Calu3 (cell line): Measurements from ENCODE around the gene SMIM5. TPM values are rescaled to one million over a fixed set of nuclear protein-coding genes. Genes with fewer than 3 reads are reported as not detected.

Experiments used
- BruUV-seq: library from RNA; stranded (reverse); fragments of 400-500 nt; replicated peaks from 2 replicates; lab custom pipeline; 2021; lab: Mats Ljungman, UMichigan
- CTCF ChIA-PET: fragments of 300-600 bp; sonication (Branson Sonifier 250); formaldehyde crosslinking; loops from one replicate; lab custom pipeline; 2022; ENCODE audit warnings: antibody characterized with exemption; lab: Charles Lee
- DNase-seq: peaks from one replicate; pipeline ENCODE4 v3.0.0; 2022
- H3K27ac Mint-ChIP-seq: one replicate; pipeline ENCODE4 v1.8.0; 2022; ENCODE audit warnings: mixed read lengths; ENCODE audit not compliant: unreplicated experiment
- H3K27me3 Mint-ChIP-seq: one replicate; pipeline ENCODE4 v1.8.0; 2022; ENCODE audit warnings: mixed read lengths; ENCODE audit not compliant: unreplicated experiment
- H3K36me3 Mint-ChIP-seq: one replicate; pipeline ENCODE4 v1.8.0; 2022; ENCODE audit warnings: mild to moderate bottlenecking, moderate library complexity, mixed read lengths; ENCODE audit not compliant: insufficient read depth, unreplicated experiment
- H3K4me1 Mint-ChIP-seq: one replicate; pipeline ENCODE4 v1.8.0; 2022; ENCODE audit warnings: mild to moderate bottlenecking, low read depth, mixed read lengths; ENCODE audit not compliant: unreplicated experiment
- H3K4me3 Mint-ChIP-seq: one replicate; pipeline ENCODE4 v1.8.0; 2022; ENCODE audit warnings: mild to moderate bottlenecking, low read depth, moderate library complexity, mixed read lengths; ENCODE audit not compliant: unreplicated experiment
- H3K9me3 Mint-ChIP-seq: one replicate; pipeline ENCODE4 v1.8.0; 2022; ENCODE audit warnings: low read depth, mixed read lengths; ENCODE audit not compliant: unreplicated experiment
- CTCF ChIP-seq: fragments of 200-600 bp; IDR thresholded peaks from one replicate; pipeline ENCODE4 v1.8.0; 2022; ENCODE audit warnings: antibody characterized with exemption; ENCODE audit not compliant: unreplicated experiment
- intact Hi-C: fragments of 100-400 bp; cut with micrococcal nuclease; formaldehyde crosslinking; loops from one replicate; pipeline ENCODE4 v1.10.0; 2022; ENCODE audit not compliant: unreplicated experiment
- total RNA-seq: library from RNA; stranded (reverse); gene quantifications from 2 replicates; pipeline ENCODE4 v1.2.3, GENCODE V29; 2022

The SMIM5 gene
- total RNA-seq, 1 experiment from 2014 or later: 1.9 TPM

- TF ChIP-seq CTCF: no peak
- peaks cover 29% of the 10 kb centered on the region for H3K4me1 Mint-ChIP-seq
- BruUV-seq: no TSS peak
- H3K27me3 Mint-ChIP-seq: no peaks in the 10 kb centered on the region
- CTCF ChIA-PET: interaction anchor here (1.1 to 2.6 kb wide), 2 partner anchors 11 to 18 kb away, joined by 7 to 26 read pairs; a partner anchor contains a TSS
- no peak overlapping the region for H3K4me3 Mint-ChIP-seq
- H3K9me3 Mint-ChIP-seq: no peaks in the 10 kb centered on the region
- no peak for DNase-seq
- intact Hi-C loops: no loop called here
- no peak overlapping the region for H3K27ac Mint-ChIP-seq
- H3K36me3 Mint-ChIP-seq: peaks cover 40% of the 10 kb centered on the region
Measured at GRCh38 chr17:75634754-75635609, 1.7 kb downstream of the SMIM5 start.

GRCh38 chr17:75635610-75636202 lies 2.5 kb downstream of the SMIM5 start:
- Mint-ChIP-seq H3K27ac (no peak overlapping the region), H3K27me3 (no peaks in the 10 kb centered on the region), H3K4me3 (no peak overlapping the region), H3K36me3 (peaks cover 43% of the 10 kb centered on the region), H3K4me1 (peaks cover 35% of the 10 kb centered on the region), H3K9me3 (no peaks in the 10 kb centered on the region)
- no peak for TF ChIP-seq CTCF
- CTCF ChIA-PET: interaction anchor here (1.1 to 1.3 kb wide), 2 partner anchors 10 to 11 kb away, joined by 5 to 7 read pairs; a partner anchor contains a TSS
- intact Hi-C loops: no loop called here
- DNase-seq: no peak
- BruUV-seq: no TSS peak

GRCh38 chr17:75636381-75637142 lies 3.3 kb downstream of the SMIM5 start:
- intact Hi-C loops: no loop called here
- peaks cover 38% of the 10 kb centered on the region for H3K4me1 Mint-ChIP-seq
- CTCF ChIA-PET: interaction anchor here (0.9 to 1.3 kb wide), 2 partner anchors 9 to 16 kb away, joined by 3 to 5 read pairs; a partner anchor contains a TSS
- no peak for TF ChIP-seq CTCF
- no peaks in the 10 kb centered on the region for H3K9me3 Mint-ChIP-seq
- DNase-seq: no peak
- no peak overlapping the region for H3K4me3 Mint-ChIP-seq
- no peak overlapping the region for H3K27ac Mint-ChIP-seq
- H3K27me3 Mint-ChIP-seq: no peaks in the 10 kb centered on the region
- peaks cover 37% of the 10 kb centered on the region for H3K36me3 Mint-ChIP-seq
- no TSS peak for BruUV-seq

GRCh38 chr17:75637143-75637538 lies 3.9 kb downstream of the SMIM5 start:
- H3K27ac Mint-ChIP-seq: no peak overlapping the region
- no peak for TF ChIP-seq CTCF
- H3K36me3 Mint-ChIP-seq: peaks cover 43% of the 10 kb centered on the region
- no peak for DNase-seq
- CTCF ChIA-PET: interaction anchor here (0.9 to 1.3 kb wide), 2 partner anchors 9 to 15 kb away, joined by 3 to 5 read pairs; a partner anchor contains a TSS
- H3K4me1 Mint-ChIP-seq: peaks cover 44% of the 10 kb centered on the region
- no peak overlapping the region for H3K4me3 Mint-ChIP-seq
- BruUV-seq: no TSS peak
- intact Hi-C loops: no loop called here
- no peaks in the 10 kb centered on the region for H3K27me3 Mint-ChIP-seq
- no peaks in the 10 kb centered on the region for H3K9me3 Mint-ChIP-seq
